GM18867 (cell line): ENCODE data around the gene RASA2.
"Not testable (repeated sequence)": the region's sequence is repeated elsewhere in the genome, so short reads cannot be mapped to it uniquely, and the experiment has no call there.

ENCODE experiments used
- ATAC-seq: cut with Tn5 transposase; IDR thresholded peaks from one replicate; pipeline ENCODE4 v1.9.1; 2021; ENCODE audit warnings: mild to moderate bottlenecking, moderate library complexity; ENCODE audit not compliant: unreplicated experiment

Gene RASA2

GRCh38 chr3:141575879-141576743 is 89.3 kb downstream of the RASA2 start:
- peak; percentile 72 for ATAC-seq

GRCh38 chr3:141576744-141577052 is 89.9 kb downstream of the RASA2 start:
- ATAC-seq = no peak

- no peak for ATAC-seq
Measured at GRCh38 chr3:141578202-141578973, 91.6 kb downstream of the RASA2 start.

GRCh38 chr3:141594357-141594756 is 107.5 kb downstream of the RASA2 start:
- ATAC-seq = no peak

GRCh38 chr3:141597931-141598330 is 111.1 kb downstream of the RASA2 start:
- no peak for ATAC-seq

- ATAC-seq = no peak
Measured at GRCh38 chr3:141600331-141600730, 113.5 kb downstream of the RASA2 start.

GRCh38 chr3:141602706-141603105 is 115.9 kb downstream of the RASA2 start:
- ATAC-seq = no peak

GRCh38 chr3:141603473-141604035 is 116.7 kb downstream of the RASA2 start:
- ATAC-seq = no peak

- no peak for ATAC-seq
Measured at GRCh38 chr3:141605883-141606282, 119.1 kb downstream of the RASA2 start.

GRCh38 chr3:141608438-141608837 is 121.6 kb downstream of the RASA2 start:
- no peak for ATAC-seq

GRCh38 chr3:141610939-141611338 is 124.1 kb downstream of the RASA2 start:
- ATAC-seq = no peak

GRCh38 chr3:141618103-141618910 is 131.5 kb downstream of the RASA2 start:
- ATAC-seq = no peak

- ATAC-seq = no peak
Measured at GRCh38 chr3:141618938-141619337, 132.1 kb downstream of the RASA2 start.

- no peak for ATAC-seq
Measured at GRCh38 chr3:141619450-141619849, 132.6 kb downstream of the RASA2 start.

GRCh38 chr3:141623691-141624090 is 136.9 kb downstream of the RASA2 start:
- no peak for ATAC-seq

- no peak for ATAC-seq
Measured at GRCh38 chr3:141625506-141625905, 138.7 kb downstream of the RASA2 start.

- not testable (repeated sequence) for ATAC-seq
Measured at GRCh38 chr3:141628334-141628733, 141.5 kb downstream of the RASA2 start.

GRCh38 chr3:141628868-141629441 is 142.1 kb downstream of the RASA2 start:
- not testable (repeated sequence) for ATAC-seq

- no peak for ATAC-seq
Measured at GRCh38 chr3:141629976-141630375, 143.1 kb downstream of the RASA2 start.

- ATAC-seq = no peak
Measured at GRCh38 chr3:141632779-141633374, 146.1 kb downstream of the RASA2 start.
